Skin epidermis (tissue), 12 donors: ENCODE results near the gene FAF2.

Experiments used
- H3K27ac ChIP-seq, 21 experiments: fragments of 200-600 bp; sonication (generic) in 11 of 21; one replicate each; pipeline ENCODE4 v1.5.0; 2020; ENCODE audit warnings: mild to moderate bottlenecking in 3 of 21, inconsistent platforms in 2 of 21, moderate library complexity in 2 of 21
- H3K4me3 ChIP-seq, 7 experiments: fragments of 200-600 bp; sonication (generic) in 2 of 7; one replicate each; pipeline ENCODE4 v1.5.0; 2020; ENCODE audit warnings: inconsistent platforms in 2 of 7, mild to moderate bottlenecking in 2 of 7, moderate library complexity in 1 of 7

FAF2 gene

GRCh38 chr5:176526462-176526861, 78.3 kb downstream of the FAF2 start:
- Histone ChIP-seq H3K27ac (no peak overlapping the region), H3K4me3 (no peak overlapping the region)

- H3K4me3 ChIP-seq: no peak overlapping the region
- H3K27ac ChIP-seq: no peak overlapping the region
Measured at GRCh38 chr5:176527246-176528222, 79.3 kb downstream of the FAF2 start.

GRCh38 chr5:176528301-176528700, 80.1 kb downstream of the FAF2 start:
- peak overlapping the region in 3 of 21 experiments; percentile 17 to 24 (median 19) for H3K27ac ChIP-seq
- no peak overlapping the region for H3K4me3 ChIP-seq

- Histone ChIP-seq H3K4me3 (no peak overlapping the region), H3K27ac (peak overlapping the region in 2 of 21 experiments; percentile 17 to 79)
Measured at GRCh38 chr5:176528761-176529115, 80.6 kb downstream of the FAF2 start.

GRCh38 chr5:176529116-176529740, 81.0 kb downstream of the FAF2 start:
- peak overlapping the region in 6 of 21 experiments; percentile 24 to 87 (median 52) for H3K27ac ChIP-seq
- no peak overlapping the region for H3K4me3 ChIP-seq

GRCh38 chr5:176529741-176530141, 81.6 kb downstream of the FAF2 start:
- Histone ChIP-seq H3K27ac (peak overlapping the region in 6 of 21 experiments; percentile 24 to 87 (median 52)), H3K4me3 (no peak overlapping the region)

- Histone ChIP-seq H3K27ac (peak overlapping the region in 12 of 21 experiments; percentile 13 to 87 (median 62)), H3K4me3 (peak overlapping the region in 2 of 7 experiments; percentile 4 to 9)
Measured at GRCh38 chr5:176530393-176530982, 82.3 kb downstream of the FAF2 start.

- H3K4me3 ChIP-seq: peak overlapping the region in 1 of 7 experiments; percentile 9
- peak overlapping the region in 13 of 21 experiments; percentile 13 to 87 (median 60) for H3K27ac ChIP-seq
Measured at GRCh38 chr5:176530983-176531901, 83.1 kb downstream of the FAF2 start.

- no peak overlapping the region for H3K4me3 ChIP-seq
- H3K27ac ChIP-seq: peak overlapping the region in 11 of 21 experiments; percentile 10 to 95 (median 67)
Measured at GRCh38 chr5:176531902-176532493, 83.8 kb downstream of the FAF2 start.

- Histone ChIP-seq H3K4me3 (no peak overlapping the region), H3K27ac (peak overlapping the region in 19 of 21 experiments; percentile 47 to 100 (median 97))
Measured at GRCh38 chr5:176532795-176533194, 84.6 kb downstream of the FAF2 start.

- Histone ChIP-seq H3K27ac (peak overlapping the region in 20 of 21 experiments; percentile 8 to 100 (median 97)), H3K4me3 (peak overlapping the region in 4 of 7 experiments; percentile 5 to 95 (median 12))
Measured at GRCh38 chr5:176533390-176533789, 85.2 kb downstream of the FAF2 start.

- Histone ChIP-seq H3K4me3 (peak overlapping the region in 4 of 7 experiments; percentile 1 to 95 (median 48)), H3K27ac (peak overlapping the region in 20 of 21 experiments; percentile 47 to 100 (median 97))
Measured at GRCh38 chr5:176533894-176534611, 85.9 kb downstream of the FAF2 start.

GRCh38 chr5:176534640-176535039, 86.5 kb downstream of the FAF2 start:
- peak overlapping the region; percentile 10 to 100 (median 97) for H3K27ac ChIP-seq
- peak overlapping the region in 5 of 7 experiments; percentile 78 to 95 (median 87) for H3K4me3 ChIP-seq

GRCh38 chr5:176535101-176535663, 87.0 kb downstream of the FAF2 start:
- H3K27ac ChIP-seq: peak overlapping the region; percentile 32 to 100 (median 97)
- peak overlapping the region; percentile 46 to 95 (median 87) for H3K4me3 ChIP-seq

- H3K4me3 ChIP-seq: peak overlapping the region; percentile 46 to 95 (median 87)
- peak overlapping the region; percentile 32 to 100 (median 97) for H3K27ac ChIP-seq
Measured at GRCh38 chr5:176535664-176536131, 87.5 kb downstream of the FAF2 start.

- H3K4me3 ChIP-seq: peak overlapping the region; percentile 46 to 95 (median 87)
- peak overlapping the region; percentile 69 to 100 (median 97) for H3K27ac ChIP-seq
Measured at GRCh38 chr5:176536132-176536901, 88.1 kb downstream of the FAF2 start.
